ENCODE results near the gene GPR183. TPM values are rescaled to one million over a fixed set of nuclear protein-coding genes. Genes with fewer than 3 reads are reported as not detected.

The GPR183 gene
- total and polyA plus RNA-seq, 10 of the 15 experiments (the other 5 are each of a cell fraction or from before 2014, with no cell fraction given) = 134 to 669 (median 225) TPM

- Histone ChIP-seq H3K36me3 (ENCODE audit: control insufficient read depth in 2 of 2, insufficient read depth in 2 of 2, low read length in 1 of 2) (no peaks in the 10 kb centered on the region), H3K4me2 (ENCODE audit: control insufficient read depth, insufficient read depth) (peak overlapping the region; percentile 73), H3K9me3 (replicated peaks; ENCODE audit: control insufficient read depth, insufficient read depth, low read length) (no peaks in the 10 kb centered on the region), H3K27ac (ENCODE audit: control insufficient read depth, insufficient read depth) (peak overlapping the region; percentile 76), H3K4me1 (ENCODE audit: control insufficient read depth, insufficient read depth, low read length) (peaks cover 50% of the 10 kb centered on the region), H3K9ac (ENCODE audit: control insufficient read depth, insufficient read depth, low read length) (no peak overlapping the region; the same call in 1 of the 2 replicates), H4K20me1 (ENCODE audit: control insufficient read depth, insufficient read depth) (no peaks in the 10 kb centered on the region), H3K27me3 (replicated peaks in 1 of 2; ENCODE audit: control insufficient read depth in 2 of 2, insufficient read depth in 2 of 2, low read length in 1 of 2) (no peaks in the 10 kb centered on the region), H2AFZ (ENCODE audit: control insufficient read depth, low read depth, low read length) (no peak overlapping the region), H3K79me2 (ENCODE audit: control insufficient read depth, insufficient read depth, low read length) (peaks cover 27% of the 10 kb centered on the region), H3K4me3 (no peak overlapping the region)
- in situ Hi-C loops (cut with MboI) = no loop called here
- DNase-seq (ENCODE audit: low read depth, low spot score) (no peak), FAIRE-seq (no peak), ATAC-seq (peak; percentile 3; the same call in 2 of the 3 replicates)
- RAD21 ChIA-PET (ENCODE audit: unreplicated experiment) = interaction anchor here (0.7 to 2.4 kb wide), 11 partner anchors 10 to 148 kb away, joined by 3 to 24 read pairs (median 5); no protein-coding TSS in a partner anchor
- 64% methylated on average over 3 of the region's 4 CpGs for WGBS (ENCODE audit: insufficient coverage, insufficient replicate concordance, low lambda C conversion rate, missing lambda C conversion rate)
- no TSS peak for BruUV-seq (replicated peaks)
- POLR2A ChIA-PET = interaction anchor here (0.7 to 1.5 kb wide), 3 partner anchors 9 to 757 kb away, joined by 3 read pairs; no protein-coding TSS in a partner anchor
- intact Hi-C loops (cut with micrococcal nuclease; ENCODE audit: unreplicated experiment) = no loop called here
- TF ChIP-seq BACH1 (IDR thresholded peaks at IDR 0.05; ENCODE audit: borderline replicate concordance) (no peak), MLLT1 (IDR thresholded peaks at IDR 0.05) (no peak), ELK1 (IDR thresholded peaks at IDR 0.05; ENCODE audit: low read depth, low read length) (no peak), NR2C2 (IDR thresholded peaks at IDR 0.05; ENCODE audit: borderline replicate concordance, control insufficient read depth, insufficient read length, low read depth) (no peak), SPI1 (IDR thresholded peaks at IDR 0.05; ENCODE audit: borderline replicate concordance, insufficient read depth, low read depth, low read length) (no peak), IRF4 (IDR thresholded peaks at IDR 0.05; ENCODE audit: low read depth, low read length) (no peak), PAX8 (IDR thresholded peaks at IDR 0.05) (no peak), TCF3 (IDR thresholded peaks at IDR 0.05; ENCODE audit: borderline replicate concordance, insufficient read depth, low read depth, low read length) (no peak), CREM (IDR thresholded peaks at IDR 0.05; ENCODE audit: low read depth) (no peak), NFYB (IDR thresholded peaks at IDR 0.05; ENCODE audit: insufficient read depth, low read depth, low read length) (no peak), ATF7 (IDR thresholded peaks at IDR 0.05; ENCODE audit: low read depth) (no peak)
- CTCF ChIA-PET = interaction anchor here (1.7 kb wide), 1 partner anchor 17 kb away, joined by 13 read pairs; no protein-coding TSS in a partner anchor
- SMC1A ChIA-PET (ENCODE audit: uncharacterized antibody, unreplicated experiment) = interaction anchor here (1.0 to 8.2 kb wide), 11 partner anchors 11 to 79 kb away, joined by 3 to 101 read pairs (median 7); partner anchors contain the start of gene GPR183
Observed at GRCh38 chr13:99287551-99287950, 19.6 kb downstream of the GPR183 start.

Data from GM12878 (cell line).